HTERT RPE-1 (cell line): ENCODE data around the gene TRPM2.
"Not testable (repeated sequence)": the region's sequence is repeated elsewhere in the genome, so short reads cannot be mapped to it uniquely, and the experiment has no call there.

Experiments used
- in situ Hi-C: fragments of 300-500 bp; cut with MboI; formaldehyde crosslinking; loops from 4 replicates; pipeline ENCODE4 v1.14.3; 2020; ENCODE audit warnings: low sequenced_read_pairs

The TRPM2 gene

GRCh38 chr21:44351535-44352252 lies 1.7 kb upstream of the TRPM2 start:
- in situ Hi-C loops, result no loop called here

DNA sequence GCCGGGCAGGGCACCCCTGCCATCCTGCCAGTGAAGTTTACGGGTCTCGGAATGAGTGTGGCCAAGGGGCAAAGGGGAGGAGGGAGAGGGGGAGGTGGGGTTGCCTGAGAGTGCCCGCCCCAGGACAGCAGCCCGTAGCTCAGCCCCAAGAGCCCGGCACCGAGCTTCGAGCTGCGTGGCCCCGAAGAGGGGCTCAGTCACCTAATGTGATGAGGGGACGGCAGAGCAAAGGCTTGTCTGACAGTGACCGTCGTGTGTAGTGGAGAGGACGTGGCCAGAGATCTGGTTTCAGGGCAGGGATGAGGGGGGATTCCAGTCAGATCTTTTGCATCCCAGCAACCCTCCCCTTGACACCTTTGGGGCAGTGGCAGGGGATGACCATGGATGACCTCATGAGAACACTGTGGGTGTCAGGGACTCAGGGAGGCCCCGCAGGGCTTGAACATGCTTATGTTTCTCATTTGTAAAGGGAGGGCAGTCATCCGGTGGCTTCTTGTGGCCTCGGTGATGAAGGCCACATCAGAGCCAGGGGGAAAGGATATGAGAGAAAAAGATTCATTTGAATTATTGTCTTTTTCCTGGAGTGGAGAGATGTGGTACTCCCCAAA lies 1.1 kb upstream of the TRPM2 start:
- in situ Hi-C loops, result no loop called here

DNA sequence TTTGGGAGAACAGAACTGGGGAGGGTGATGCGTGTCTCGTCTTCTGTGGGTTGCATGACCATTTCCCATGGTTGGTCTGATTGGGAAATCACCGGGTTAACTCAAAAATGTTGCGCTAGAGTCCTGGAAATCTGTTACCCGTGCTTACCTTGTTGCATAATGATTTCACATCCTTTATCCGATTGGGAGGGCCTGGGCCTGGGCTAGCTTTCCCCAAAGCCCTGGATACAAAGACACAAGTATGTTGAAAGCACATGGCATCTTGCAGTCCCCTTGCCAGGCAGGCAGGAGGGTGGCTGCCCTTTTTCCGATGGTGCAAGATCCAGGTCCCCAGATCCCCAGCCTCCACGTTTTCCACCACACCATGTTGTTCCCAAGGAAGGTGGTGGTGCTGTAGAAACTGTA lies 582 bp downstream of the TRPM2 start:
- in situ Hi-C loops, result no loop called here

GRCh38 chr21:44354775-44355771 lies 1.7 kb downstream of the TRPM2 start:
- in situ Hi-C loops, result no loop called here

DNA sequence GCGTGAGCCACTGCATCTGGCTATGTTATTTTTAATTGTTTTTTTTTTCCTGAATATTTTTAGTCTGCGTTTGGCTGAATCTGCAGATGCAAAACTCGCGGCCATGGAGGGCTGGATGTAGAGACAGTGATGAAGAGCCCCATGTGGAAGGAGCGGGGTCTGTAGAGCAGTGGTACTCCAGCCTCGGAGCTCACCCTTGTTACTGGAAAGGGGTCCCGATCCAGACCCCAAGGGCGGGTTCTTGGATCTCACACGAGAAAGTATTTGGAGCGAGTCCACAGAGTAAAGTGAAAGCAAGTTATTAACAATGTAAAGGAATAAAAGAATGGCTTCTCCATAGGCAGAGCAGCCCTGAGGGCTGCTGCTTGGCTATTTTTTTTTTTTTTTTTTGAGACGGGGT lies 2.7 kb downstream of the TRPM2 start:
- in situ Hi-C loops, result no loop called here

GRCh38 chr21:44356636-44357035 lies 3.2 kb downstream of the TRPM2 start:
- in situ Hi-C loops, result no loop called here

GRCh38 chr21:44357064-44357837 lies 3.8 kb downstream of the TRPM2 start:
- in situ Hi-C loops, result no loop called here

DNA sequence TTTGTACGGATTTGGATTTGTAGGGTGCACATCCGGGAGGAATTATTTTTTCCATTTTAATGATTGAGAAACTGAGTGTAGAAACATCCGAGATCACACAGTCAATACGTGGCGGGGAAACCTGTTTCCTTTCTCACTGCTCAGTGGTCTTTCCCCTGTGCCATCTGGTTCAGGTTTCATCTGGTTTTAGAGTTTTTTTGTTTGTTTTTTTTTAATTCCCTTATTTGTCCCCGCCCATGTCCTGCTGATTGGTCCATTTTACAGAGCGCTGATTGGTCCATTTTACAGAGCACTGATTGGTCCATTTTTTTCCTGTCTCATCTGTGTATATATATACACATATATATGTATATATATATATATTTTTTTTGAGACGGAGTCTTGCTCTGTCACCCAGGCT lies 6.0 kb downstream of the TRPM2 start:
- in situ Hi-C loops, result no loop called here

DNA sequence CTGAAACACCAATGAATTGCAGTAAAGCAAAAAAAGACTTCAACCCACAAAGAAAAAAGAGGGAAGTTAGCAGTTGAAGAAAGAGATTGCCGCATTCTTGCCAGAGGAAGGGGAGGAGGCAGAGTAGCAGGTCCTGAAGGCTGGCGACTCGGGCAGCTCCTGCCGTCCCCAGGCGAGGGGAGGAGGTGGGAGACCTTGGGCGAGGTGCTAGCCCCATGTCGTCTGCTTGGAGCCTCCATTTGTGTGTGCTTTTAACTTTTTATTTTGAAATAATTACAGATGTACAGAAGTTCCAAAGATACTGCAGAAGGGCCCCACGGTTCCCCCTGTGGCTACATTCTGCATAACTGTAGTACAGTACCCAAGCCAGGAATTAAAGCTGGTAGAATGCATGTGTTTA lies 6.7 kb downstream of the TRPM2 start:
- in situ Hi-C loops, result no loop called here

- in situ Hi-C loops, result not testable (repeated sequence)
Measured at GRCh38 chr21:44361903-44362302, 8.5 kb downstream of the TRPM2 start.

GRCh38 chr21:44363278-44363677 lies 9.9 kb downstream of the TRPM2 start:
- in situ Hi-C loops, result no loop called here

DNA sequence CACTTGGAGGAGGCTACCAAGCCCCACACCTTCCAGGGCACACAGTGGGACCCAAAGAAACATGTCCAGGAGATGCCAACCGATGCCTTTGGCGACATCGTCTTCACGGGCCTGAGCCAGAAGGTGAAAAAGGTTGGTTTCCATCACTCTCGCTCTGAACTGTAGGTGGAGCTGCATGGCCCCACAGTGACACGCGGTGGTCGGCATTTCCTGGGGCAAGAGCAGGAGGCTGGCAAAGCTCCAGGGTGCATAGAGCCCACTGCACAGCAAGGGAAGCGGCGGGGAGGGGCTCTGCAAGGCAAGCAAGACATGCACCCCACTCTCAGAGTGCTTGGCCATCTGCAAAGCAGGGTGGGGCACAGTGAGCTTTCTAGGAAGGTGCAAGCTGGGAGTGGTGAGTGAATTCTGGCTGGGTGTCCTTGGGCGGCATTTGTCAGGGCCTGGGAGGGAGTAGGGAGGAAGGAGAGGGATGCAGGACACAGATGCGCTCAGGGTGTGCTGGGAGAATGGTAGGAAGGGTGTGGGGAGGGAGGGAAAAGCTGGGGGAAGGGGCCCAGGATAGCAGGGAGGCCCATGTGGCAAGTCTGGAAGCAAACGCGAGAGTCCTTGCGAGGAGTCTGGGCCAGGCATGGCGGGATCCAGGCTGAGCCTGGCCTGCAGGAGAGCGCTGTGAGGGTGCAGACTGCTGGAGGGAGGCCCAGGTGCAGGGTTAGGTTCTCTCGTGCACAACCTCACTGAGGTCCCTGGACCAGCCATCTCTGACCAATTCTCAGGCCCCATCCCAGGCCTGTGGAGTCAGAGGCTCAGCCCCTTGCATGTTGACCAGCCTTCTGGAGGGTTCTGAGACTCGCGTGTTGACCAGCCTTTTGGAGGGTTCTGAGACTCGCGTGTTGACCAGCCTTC lies 11.0 kb downstream of the TRPM2 start:
- in situ Hi-C loops, result no loop called here

GRCh38 chr21:44365251-44365966 lies 12.0 kb downstream of the TRPM2 start:
- in situ Hi-C loops, result no loop called here

DNA sequence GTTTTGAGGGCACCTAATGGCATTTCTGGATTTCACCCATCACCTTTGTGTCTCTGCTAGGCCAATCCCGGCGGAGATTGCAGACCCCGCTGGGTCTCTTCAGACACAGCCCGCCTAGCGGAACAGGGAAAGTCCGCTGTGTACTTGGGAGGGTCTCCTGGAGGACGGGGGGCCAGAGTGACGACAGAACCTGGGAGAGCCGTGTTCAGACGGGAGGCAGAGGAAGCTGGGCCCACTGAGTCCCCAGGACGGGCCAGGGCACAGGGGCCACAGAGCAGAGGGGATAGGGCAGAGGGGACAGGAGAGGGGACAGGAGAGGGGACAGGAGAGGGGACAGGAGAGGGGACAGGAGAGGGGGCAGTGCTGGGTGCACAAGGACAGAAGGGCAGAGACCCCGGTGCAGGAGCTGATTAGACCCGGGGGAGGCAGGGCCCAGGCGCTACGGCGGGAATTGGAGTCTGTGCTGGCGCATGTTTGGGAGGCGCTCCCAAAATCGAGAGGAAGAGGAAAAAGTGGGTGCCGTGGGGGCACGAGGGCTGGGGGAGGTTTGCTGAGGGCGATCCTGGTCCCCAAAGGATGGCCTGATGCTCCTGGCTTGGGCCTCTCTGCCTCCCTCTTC lies 12.7 kb downstream of the TRPM2 start:
- in situ Hi-C loops, result no loop called here

DNA sequence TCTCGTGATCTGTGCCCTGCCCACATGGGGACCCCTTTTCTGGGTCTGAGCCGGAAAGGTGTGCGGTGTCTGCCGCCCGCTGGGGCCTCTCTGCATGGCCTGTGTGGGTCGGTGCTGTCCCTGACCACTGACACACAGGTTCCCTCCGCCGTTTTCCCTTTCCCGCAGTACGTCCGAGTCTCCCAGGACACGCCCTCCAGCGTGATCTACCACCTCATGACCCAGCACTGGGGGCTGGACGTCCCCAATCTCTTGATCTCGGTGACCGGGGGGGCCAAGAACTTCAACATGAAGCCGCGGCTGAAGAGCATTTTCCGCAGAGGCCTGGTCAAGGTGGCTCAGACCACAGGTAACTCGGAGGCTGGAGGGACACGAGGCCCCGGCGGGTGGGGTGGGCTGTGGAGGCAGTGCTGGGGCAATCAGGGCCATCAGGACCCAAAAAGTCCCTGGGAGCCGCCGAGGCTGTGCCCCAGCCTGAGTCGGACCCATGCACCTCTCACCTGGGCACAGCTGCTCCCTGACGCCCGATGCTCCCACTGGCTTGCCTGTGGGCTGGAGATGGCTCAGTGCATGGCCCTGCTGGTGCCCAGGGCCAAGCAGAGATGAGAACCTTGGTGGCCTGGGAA lies 13.3 kb downstream of the TRPM2 start:
- in situ Hi-C loops, result no loop called here

DNA sequence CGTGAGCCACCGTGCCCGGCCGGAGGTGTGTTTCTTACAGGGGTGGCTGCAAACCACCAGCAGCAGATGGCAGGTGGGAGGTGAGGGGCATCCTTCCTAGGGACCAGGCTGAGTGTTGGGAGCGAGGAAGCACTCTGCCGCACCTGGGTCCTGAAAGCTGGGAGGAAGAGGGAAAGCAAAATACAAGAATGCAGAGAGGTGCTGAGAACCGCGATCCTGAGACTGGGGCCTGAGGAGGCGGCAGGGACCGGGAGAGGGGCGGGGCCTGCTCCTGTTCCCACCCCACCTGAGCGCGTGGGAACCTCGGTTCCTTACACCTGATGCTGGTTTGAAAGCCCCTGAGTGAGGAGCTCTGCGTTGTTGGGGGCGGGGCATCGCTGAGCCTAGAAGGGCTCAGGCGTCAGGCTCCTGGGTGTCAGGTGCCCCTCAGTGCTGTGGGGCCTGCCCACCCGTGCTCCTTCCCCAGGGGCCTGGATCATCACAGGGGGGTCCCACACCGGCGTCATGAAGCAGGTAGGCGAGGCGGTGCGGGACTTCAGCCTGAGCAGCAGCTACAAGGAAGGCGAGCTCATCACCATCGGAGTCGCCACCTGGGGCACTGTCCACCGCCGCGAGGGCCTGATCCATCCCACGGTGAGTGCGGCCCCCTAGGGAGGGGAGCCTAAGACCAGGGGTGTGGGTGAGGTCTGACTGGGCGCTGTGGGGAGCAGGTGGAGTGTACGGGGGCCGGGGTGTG lies 15.5 kb downstream of the TRPM2 start:
- in situ Hi-C loops, result no loop called here

DNA sequence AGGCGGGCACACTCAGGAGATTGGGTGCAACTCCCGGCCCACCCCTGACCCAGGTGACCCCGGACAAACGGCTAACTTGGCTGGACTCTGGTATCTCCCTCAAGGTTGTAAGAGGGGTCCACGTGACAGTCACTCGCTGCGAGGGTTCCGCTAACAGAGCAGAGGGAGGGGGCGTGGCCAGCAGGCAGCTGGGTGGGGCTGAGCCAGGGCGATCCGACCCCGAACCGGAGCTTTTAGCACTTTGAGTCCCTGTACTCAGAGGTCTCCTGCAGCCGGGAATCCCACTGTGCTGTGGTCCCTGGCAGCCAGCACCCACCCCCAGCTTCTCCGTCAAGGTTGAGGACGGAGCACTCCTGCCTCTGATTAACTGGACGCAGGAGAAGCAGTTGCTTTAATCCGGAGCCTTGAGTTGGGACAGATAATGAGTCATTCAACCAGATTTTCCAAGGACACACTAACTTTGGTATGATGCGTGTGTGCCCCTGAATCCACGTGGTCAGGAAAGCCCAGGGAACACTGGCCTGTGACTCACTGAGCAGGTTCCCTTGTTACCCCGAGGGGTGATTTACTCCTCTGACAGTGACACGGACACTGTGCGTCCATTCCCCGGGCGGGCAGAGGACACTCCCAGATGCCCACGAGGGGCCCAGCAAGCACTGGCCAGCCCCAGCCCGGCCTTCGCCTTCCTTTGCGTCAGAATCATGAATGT lies 16.8 kb downstream of the TRPM2 start:
- in situ Hi-C loops, result no loop called here
